ENCODE measurements around the gene AKT3. TPM values are rescaled to one million over a fixed set of nuclear protein-coding genes. Genes with fewer than 3 reads are reported as not detected.
A peak's percentile ranks its signal among the peaks of the same experiment; 100 is the strongest.

Gene AKT3
- polyA plus RNA-seq, 3 donors, result 0.81 to 1.7 (median 1.4) TPM

- no peak overlapping the region for H2AFZ ChIP-seq (ENCODE audit: insufficient read depth, low read depth, low read length, poor library complexity, severe bottlenecking)
- DNase-seq, result peak; percentile 88 to 92 (median 92)
- Mint-ChIP-seq H3K36me3 (peaks cover 3 to 6% of the 10 kb centered on the region in 2 donors), H3K4me1 (peaks cover 70% of the 10 kb centered on the region), H3K27me3 (ENCODE audit: low read depth in 3 of 3) (peaks cover 0 to 2% (median 0%) of the 10 kb centered on the region in 3 donors), H3K9me3 (peaks cover 4 to 8% (median 6%) of the 10 kb centered on the region in 7 donors), H3K4me3 (peak overlapping the region in 1 of 2 donors; percentile 74), H3K27ac (peak overlapping the region; percentile 96 to 100 (median 98))
- no peaks in the 10 kb centered on the region for H3K27me3 ChIP-seq (ENCODE audit: control insufficient read depth in 2 of 2, insufficient read depth in 2 of 2, low read length in 2 of 2)
- no peak for TF ChIP-seq CTCF (IDR thresholded peaks at IDR 0.05)
- H3K27ac ChIP-seq (ENCODE audit: low read depth in 1 of 2, low read length in 2 of 2), result peak overlapping the region; percentile 89 to 97
- no peaks in the 10 kb centered on the region for H3K36me3 ChIP-seq (replicated peaks in 1 of 2; ENCODE audit: control insufficient read depth in 1 of 2, insufficient read depth in 2 of 2, low read length in 2 of 2)
- H3K4me2 ChIP-seq (replicated peaks; ENCODE audit: extremely low read depth, low read length, poor library complexity, severe bottlenecking), result peak overlapping the region; percentile 54
- WGBS (ENCODE audit: insufficient coverage), result 80% methylated on average over 1 of the region's 3 CpGs
- H4K20me1 ChIP-seq (ENCODE audit: insufficient read depth, low read length), result no peaks in the 10 kb centered on the region
- intact Hi-C loops (cut with micrococcal nuclease), result no loop called here
- peak overlapping the region; percentile 71 for H3K9ac ChIP-seq (ENCODE audit: insufficient read depth, low read length, poor library complexity, severe bottlenecking)
- peaks cover 69 to 88% of the 10 kb centered on the region in 2 donors for H3K4me1 ChIP-seq (ENCODE audit: control insufficient read depth in 1 of 2, insufficient read depth in 2 of 2, low read length in 2 of 2)
- H3K9me3 ChIP-seq (replicated peaks in 1 of 2; ENCODE audit: control insufficient read depth in 1 of 2, insufficient read depth in 1 of 2, low read length in 2 of 2), result peaks cover 0 to 11% of the 10 kb centered on the region in 2 donors
- peaks cover 12% of the 10 kb centered on the region for H3K79me2 ChIP-seq (ENCODE audit: insufficient read depth, low read length)
- H3K4me3 ChIP-seq (replicated peaks in 1 of 3; ENCODE audit: low read depth in 2 of 3, low read length in 3 of 3), result peak overlapping the region in 1 of 3 experiments; percentile 53
Observed at GRCh38 chr1:243731301-243731891, 118.6 kb downstream of the AKT3 start.

GRCh38 chr1:243730487-243731150, 119.4 kb downstream of the AKT3 start:
- Histone ChIP-seq H4K20me1 (ENCODE audit: insufficient read depth, low read length) (no peaks in the 10 kb centered on the region), H2AFZ (ENCODE audit: insufficient read depth, low read depth, low read length, poor library complexity, severe bottlenecking) (peak overlapping the region; percentile 13), H3K4me3 (replicated peaks in 1 of 3; ENCODE audit: low read depth in 2 of 3, low read length in 3 of 3) (peak overlapping the region in 2 of 3 experiments; percentile 14 to 53), H3K79me2 (ENCODE audit: insufficient read depth, low read length) (peaks cover 18% of the 10 kb centered on the region), H3K4me1 (ENCODE audit: control insufficient read depth in 1 of 2, insufficient read depth in 2 of 2, low read length in 2 of 2) (peaks cover 70 to 95% of the 10 kb centered on the region in 2 donors), H3K9ac (ENCODE audit: insufficient read depth, low read length, poor library complexity, severe bottlenecking) (peak overlapping the region; percentile 60), H3K27me3 (ENCODE audit: control insufficient read depth in 2 of 2, insufficient read depth in 2 of 2, low read length in 2 of 2) (no peaks in the 10 kb centered on the region), H3K27ac (ENCODE audit: low read depth in 1 of 2, low read length in 2 of 2) (peak overlapping the region; percentile 89 to 97), H3K4me2 (replicated peaks; ENCODE audit: extremely low read depth, low read length, poor library complexity, severe bottlenecking) (peak overlapping the region; percentile 54), H3K9me3 (replicated peaks in 1 of 2; ENCODE audit: control insufficient read depth in 1 of 2, insufficient read depth in 1 of 2, low read length in 2 of 2) (peaks cover 0 to 11% of the 10 kb centered on the region in 2 donors), H3K36me3 (replicated peaks in 1 of 2; ENCODE audit: control insufficient read depth in 1 of 2, insufficient read depth in 2 of 2, low read length in 2 of 2) (no peaks in the 10 kb centered on the region)
- DNase-seq, result peak in 2 of 3 donors; percentile 31 to 55
- Mint-ChIP-seq H3K4me1 (peaks cover 74% of the 10 kb centered on the region), H3K4me3 (peak overlapping the region; percentile 27 to 42), H3K27me3 (ENCODE audit: low read depth in 3 of 3) (no peaks in the 10 kb centered on the region), H3K27ac (peak overlapping the region; percentile 96 to 100 (median 98)), H3K36me3 (peaks cover 3 to 6% of the 10 kb centered on the region in 2 donors), H3K9me3 (peaks cover 4 to 8% (median 6%) of the 10 kb centered on the region in 7 donors)
- intact Hi-C loops (cut with micrococcal nuclease), result no loop called here
- TF ChIP-seq CTCF (IDR thresholded peaks at IDR 0.05), result no peak
- 74% methylated on average over 11 of the region's 23 CpGs for WGBS (ENCODE audit: insufficient coverage)

Measured in CD14-positive monocyte (primary cell).